ENCODE data around the gene CBLB. TPM values are rescaled to one million over a fixed set of nuclear protein-coding genes. Genes with fewer than 3 reads are reported as not detected.

The CBLB gene
- total and polyA plus RNA-seq, 4 donors: 3.1 to 22.8 (median 9.8) TPM

DNA sequence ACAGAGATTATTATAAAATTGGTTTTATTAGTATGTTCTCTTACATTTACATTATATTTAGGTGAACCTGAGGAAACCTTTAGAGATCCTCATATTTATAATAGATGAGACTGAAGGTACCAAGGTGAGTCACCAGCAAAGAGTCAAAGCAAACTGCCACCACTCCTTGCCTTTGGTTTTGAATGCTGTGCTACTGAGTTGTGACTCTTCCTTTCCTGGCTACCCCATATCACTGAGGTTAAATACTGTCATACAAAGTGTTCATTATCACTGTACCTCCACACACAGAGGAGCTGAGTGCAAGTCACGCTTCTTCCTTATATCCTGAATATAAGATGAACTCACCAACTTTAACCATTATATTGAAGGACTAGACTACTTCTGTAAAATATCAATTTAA lies 168.2 kb downstream of the CBLB start:
- H3K9me3 ChIP-seq (ENCODE audit: control insufficient read depth in 4 of 4, low read length in 3 of 4): no peaks in the 10 kb centered on the region
- H3K27me3 ChIP-seq (ENCODE audit: control insufficient read depth in 4 of 4, insufficient read depth in 4 of 4, low read length in 3 of 4): no peaks in the 10 kb centered on the region
- TF ChIP-seq JUND (IDR thresholded peaks at IDR 0.05): no peak
- TF ChIP-seq NR2F2 (IDR thresholded peaks at IDR 0.05): no peak
- TF ChIP-seq SP1 (IDR thresholded peaks at IDR 0.05): no peak
- peaks cover 1 to 15% (median 9%) of the 10 kb centered on the region in 4 donors for H3K36me3 ChIP-seq (ENCODE audit: control insufficient read depth in 4 of 4, insufficient read depth in 3 of 4, low read depth in 1 of 4, low read length in 3 of 4)
- H3K27ac ChIP-seq (ENCODE audit: low read depth in 1 of 2, low read length in 2 of 2): no peak overlapping the region
- no peak overlapping the region for H3K9ac ChIP-seq (ENCODE audit: low read depth in 1 of 2, low read length in 2 of 2)
- no peak overlapping the region for H3K4me3 ChIP-seq (ENCODE audit: low read depth in 1 of 3, low read length in 3 of 3)
- no peak for DNase-seq (ENCODE audit: low spot score)
- no peaks in the 10 kb centered on the region for H3K4me1 ChIP-seq (ENCODE audit: control insufficient read depth in 4 of 4, insufficient read depth in 4 of 4, low read length in 3 of 4)
- 96% methylated on average over 1 of the region's 1 CpG for WGBS

DNA sequence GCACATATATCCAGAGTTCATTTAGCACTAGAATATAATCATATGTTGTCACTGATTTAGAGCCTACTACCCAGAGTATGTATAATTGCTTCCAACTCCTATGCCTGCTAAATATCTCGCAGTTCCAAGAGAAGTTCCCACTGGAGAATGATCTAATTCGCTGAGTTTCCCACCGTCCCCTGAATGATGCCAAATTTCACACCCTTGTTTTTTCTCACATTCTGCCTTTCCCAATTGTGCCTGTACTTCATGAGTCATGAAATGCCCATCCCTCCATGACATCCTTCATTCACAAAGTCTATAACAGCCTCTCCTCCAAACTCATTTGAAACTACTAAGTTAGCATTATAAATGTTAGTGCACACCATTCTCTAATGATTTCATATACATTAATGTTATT lies 177.2 kb downstream of the CBLB start:
- TF ChIP-seq, protein P1, sequence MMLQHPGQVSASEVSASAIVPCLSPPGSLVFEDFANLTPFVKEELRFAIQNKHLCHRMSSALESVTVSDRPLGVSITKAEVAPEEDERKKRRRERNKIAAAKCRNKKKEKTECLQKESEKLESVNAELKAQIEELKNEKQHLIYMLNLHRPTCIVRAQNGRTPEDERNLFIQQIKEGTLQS (IDR thresholded peaks at IDR 0.05): no peak
- TF ChIP-seq FOXA2 (IDR thresholded peaks at IDR 0.05): no peak
- Histone ChIP-seq H3K27ac (ENCODE audit: low read depth in 1 of 2, low read length in 2 of 2) (no peak overlapping the region), H3K4me1 (ENCODE audit: control insufficient read depth in 4 of 4, insufficient read depth in 4 of 4, low read length in 3 of 4) (peaks cover 0 to 5% (median 1%) of the 10 kb centered on the region in 4 donors), H3K36me3 (ENCODE audit: control insufficient read depth in 4 of 4, insufficient read depth in 3 of 4, low read depth in 1 of 4, low read length in 3 of 4) (peaks cover 0 to 10% (median 5%) of the 10 kb centered on the region in 4 donors), H3K27me3 (ENCODE audit: control insufficient read depth in 4 of 4, insufficient read depth in 4 of 4, low read length in 3 of 4) (no peaks in the 10 kb centered on the region), H3K4me3 (ENCODE audit: low read depth in 1 of 3, low read length in 3 of 3) (no peak overlapping the region), H3K9ac (ENCODE audit: low read depth in 1 of 2, low read length in 2 of 2) (no peak overlapping the region), H3K9me3 (ENCODE audit: control insufficient read depth in 4 of 4, low read length in 3 of 4) (no peaks in the 10 kb centered on the region)
- 83% methylated on average over 3 of the region's 3 CpGs for WGBS
- DNase-seq (ENCODE audit: low spot score): no peak

DNA sequence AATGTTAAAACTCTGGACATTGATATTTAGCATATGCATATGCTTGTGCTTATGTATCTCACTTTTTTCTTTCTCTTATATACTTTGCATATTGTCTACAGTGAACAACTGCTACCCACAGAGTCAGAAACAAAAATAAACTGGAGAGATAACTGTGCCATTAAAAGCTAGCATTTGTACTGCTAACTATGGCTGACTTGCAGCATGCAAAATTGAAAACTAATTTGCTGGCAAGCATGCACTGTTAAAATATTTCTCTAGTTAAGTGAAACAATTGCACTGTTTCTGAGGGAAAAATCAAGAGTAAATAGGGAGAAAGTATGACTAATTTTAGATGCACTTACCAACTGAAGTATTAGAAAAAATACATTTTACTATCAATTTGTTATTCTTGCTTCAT lies 177.8 kb downstream of the CBLB start:
- Histone ChIP-seq H3K27ac (ENCODE audit: low read depth in 1 of 2, low read length in 2 of 2) (no peak overlapping the region), H3K36me3 (ENCODE audit: control insufficient read depth in 4 of 4, insufficient read depth in 3 of 4, low read depth in 1 of 4, low read length in 3 of 4) (peaks cover 0 to 10% (median 5%) of the 10 kb centered on the region in 4 donors), H3K9me3 (ENCODE audit: control insufficient read depth in 4 of 4, low read length in 3 of 4) (no peaks in the 10 kb centered on the region), H3K4me1 (ENCODE audit: control insufficient read depth in 4 of 4, insufficient read depth in 4 of 4, low read length in 3 of 4) (peaks cover 0 to 5% (median 1%) of the 10 kb centered on the region in 4 donors), H3K9ac (ENCODE audit: low read depth in 1 of 2, low read length in 2 of 2) (no peak overlapping the region), H3K4me3 (ENCODE audit: low read depth in 1 of 3, low read length in 3 of 3) (no peak overlapping the region), H3K27me3 (ENCODE audit: control insufficient read depth in 4 of 4, insufficient read depth in 4 of 4, low read length in 3 of 4) (no peaks in the 10 kb centered on the region)
- DNase-seq (ENCODE audit: low spot score): no peak
- TF ChIP-seq, protein P2, sequence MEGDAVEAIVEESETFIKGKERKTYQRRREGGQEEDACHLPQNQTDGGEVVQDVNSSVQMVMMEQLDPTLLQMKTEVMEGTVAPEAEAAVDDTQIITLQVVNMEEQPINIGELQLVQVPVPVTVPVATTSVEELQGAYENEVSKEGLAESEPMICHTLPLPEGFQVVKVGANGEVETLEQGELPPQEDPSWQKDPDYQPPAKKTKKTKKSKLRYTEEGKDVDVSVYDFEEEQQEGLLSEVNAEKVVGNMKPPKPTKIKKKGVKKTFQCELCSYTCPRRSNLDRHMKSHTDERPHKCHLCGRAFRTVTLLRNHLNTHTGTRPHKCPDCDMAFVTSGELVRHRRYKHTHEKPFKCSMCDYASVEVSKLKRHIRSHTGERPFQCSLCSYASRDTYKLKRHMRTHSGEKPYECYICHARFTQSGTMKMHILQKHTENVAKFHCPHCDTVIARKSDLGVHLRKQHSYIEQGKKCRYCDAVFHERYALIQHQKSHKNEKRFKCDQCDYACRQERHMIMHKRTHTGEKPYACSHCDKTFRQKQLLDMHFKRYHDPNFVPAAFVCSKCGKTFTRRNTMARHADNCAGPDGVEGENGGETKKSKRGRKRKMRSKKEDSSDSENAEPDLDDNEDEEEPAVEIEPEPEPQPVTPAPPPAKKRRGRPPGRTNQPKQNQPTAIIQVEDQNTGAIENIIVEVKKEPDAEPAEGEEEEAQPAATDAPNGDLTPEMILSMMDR (IDR thresholded peaks at IDR 0.05; ENCODE audit: low read depth, low read length, missing input control): no peak
- no peak for TF ChIP-seq NR2F2 (IDR thresholded peaks at IDR 0.05)
- TF ChIP-seq, protein P3, sequence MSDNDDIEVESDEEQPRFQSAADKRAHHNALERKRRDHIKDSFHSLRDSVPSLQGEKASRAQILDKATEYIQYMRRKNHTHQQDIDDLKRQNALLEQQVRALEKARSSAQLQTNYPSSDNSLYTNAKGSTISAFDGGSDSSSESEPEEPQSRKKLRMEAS (IDR thresholded peaks at IDR 0.05): no peak

DNA sequence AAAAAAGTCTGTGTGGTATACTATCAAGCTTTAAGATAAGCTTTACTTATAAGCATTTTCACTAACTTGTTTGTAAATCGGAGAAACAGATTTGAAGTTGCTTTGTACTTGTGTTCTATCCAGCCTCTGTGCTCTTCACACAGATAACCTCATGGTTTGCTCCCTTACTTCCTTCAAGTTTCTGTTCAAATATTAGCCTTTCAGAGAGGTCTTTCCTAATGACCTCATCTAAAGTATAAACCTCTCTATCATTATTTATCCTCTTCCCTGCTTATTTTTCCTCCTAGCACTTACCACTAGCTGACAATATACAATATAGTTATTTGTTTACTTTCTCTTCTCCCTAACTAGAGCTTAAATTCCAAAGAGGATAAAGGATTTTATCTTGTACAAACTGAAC lies 180.0 kb downstream of the CBLB start:
- 59% methylated on average over 1 of the region's 1 CpG for WGBS
- H3K4me3 ChIP-seq (ENCODE audit: low read depth in 1 of 3, low read length in 3 of 3): no peak overlapping the region
- no peak for DNase-seq (ENCODE audit: low spot score)
- H3K27me3 ChIP-seq (ENCODE audit: control insufficient read depth in 4 of 4, insufficient read depth in 4 of 4, low read length in 3 of 4): no peaks in the 10 kb centered on the region
- no peak overlapping the region for H3K27ac ChIP-seq (ENCODE audit: low read depth in 1 of 2, low read length in 2 of 2)
- H3K9me3 ChIP-seq (ENCODE audit: control insufficient read depth in 4 of 4, low read length in 3 of 4): no peaks in the 10 kb centered on the region
- peaks cover 0 to 16% (median 5%) of the 10 kb centered on the region in 4 donors for H3K36me3 ChIP-seq (ENCODE audit: control insufficient read depth in 4 of 4, insufficient read depth in 3 of 4, low read depth in 1 of 4, low read length in 3 of 4)
- peaks cover 0 to 5% (median 1%) of the 10 kb centered on the region in 4 donors for H3K4me1 ChIP-seq (ENCODE audit: control insufficient read depth in 4 of 4, insufficient read depth in 4 of 4, low read length in 3 of 4)
- TF ChIP-seq RAD21 (IDR thresholded peaks at IDR 0.05): peak in 1 of 2 donors; percentile 17
- no peak for TF ChIP-seq SP1 (IDR thresholded peaks at IDR 0.05)
- H3K9ac ChIP-seq (ENCODE audit: low read depth in 1 of 2, low read length in 2 of 2): no peak overlapping the region
